ENCODE data around the gene RRP1B. TPM values are rescaled to one million over a fixed set of nuclear protein-coding genes. Genes with fewer than 3 reads are reported as not detected.

Gene RRP1B
- total RNA-seq, 2 experiments from 2014 or later, result 105 to 106 TPM

DNA sequence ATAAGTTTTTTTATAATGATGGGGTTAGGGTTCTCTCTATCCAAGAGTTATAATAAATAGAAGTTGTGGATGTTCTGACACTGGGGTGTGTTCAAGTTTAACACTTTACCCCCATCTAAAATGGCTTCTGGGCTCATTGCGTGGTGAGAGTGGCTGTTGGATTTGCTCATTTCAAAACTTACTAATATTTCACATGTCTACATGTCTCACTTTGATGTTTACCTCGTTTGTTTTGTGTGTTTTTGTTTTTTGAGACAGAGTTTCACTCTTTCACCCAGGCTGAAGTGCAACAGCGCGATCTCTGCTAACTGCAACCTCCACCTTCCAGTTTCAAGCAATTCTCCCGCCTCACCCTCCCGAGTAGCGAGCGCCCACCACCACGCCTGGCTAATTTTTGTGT is 3.7 kb downstream of the RRP1B start:
- CTCF ChIA-PET, result interaction anchor here (0.6 to 1.2 kb wide), 2 partner anchors 127 to 644 kb away, joined by 3 read pairs; no protein-coding TSS in a partner anchor
- POLR2A ChIA-PET, result no interaction called here

DNA sequence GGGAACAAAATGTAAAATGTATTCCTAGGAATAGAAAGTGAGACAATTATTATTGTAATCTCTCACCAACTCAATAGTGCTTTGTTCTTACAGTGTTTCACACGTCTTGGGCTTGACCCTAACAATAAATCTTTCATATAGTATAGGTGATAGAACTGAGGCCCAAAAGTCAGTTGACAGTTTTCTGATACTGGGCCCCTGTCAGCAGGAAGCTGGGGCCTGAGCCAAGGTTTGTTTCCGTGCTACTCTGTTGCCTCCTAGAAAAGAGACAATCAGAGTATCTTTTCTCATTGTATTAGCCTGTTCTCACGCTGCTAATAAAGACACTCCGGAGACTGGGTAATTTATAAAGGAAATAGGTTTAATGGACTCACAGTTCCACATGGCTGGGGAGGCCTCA is 5.0 kb downstream of the RRP1B start:
- ChIA-PET CTCF (interaction anchor here (0.6 kb wide), 1 partner anchor 19 kb away, joined by 3 read pairs; no protein-coding TSS in a partner anchor), POLR2A (no interaction called here)

DNA sequence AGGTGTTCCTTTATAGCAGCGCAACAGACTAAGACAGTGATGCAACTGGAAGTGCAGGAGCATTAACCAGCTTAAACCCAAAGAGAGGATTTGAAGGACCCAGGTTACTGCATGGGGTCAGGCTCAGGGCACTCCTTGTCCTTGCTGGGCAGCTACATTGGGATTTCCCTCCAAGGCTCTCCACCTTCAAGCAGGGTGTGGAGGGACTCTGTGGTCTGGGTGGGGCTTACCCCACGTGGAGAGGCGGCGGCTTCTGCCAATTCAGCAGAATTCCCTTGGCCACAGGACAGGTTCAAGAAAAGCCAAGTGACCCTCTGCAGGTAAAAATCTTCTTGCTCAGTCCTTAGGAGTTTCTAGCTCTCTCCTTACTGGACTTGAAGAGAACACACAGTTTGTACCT is 6.5 kb downstream of the RRP1B start:
- ChIA-PET CTCF (interaction anchor here (1.2 kb wide), 1 partner anchor 14 kb away, joined by 5 read pairs; no protein-coding TSS in a partner anchor), POLR2A (interaction anchor here (0.6 kb wide), 1 partner anchor 383 kb away, joined by 3 read pairs; no protein-coding TSS in a partner anchor)

DNA sequence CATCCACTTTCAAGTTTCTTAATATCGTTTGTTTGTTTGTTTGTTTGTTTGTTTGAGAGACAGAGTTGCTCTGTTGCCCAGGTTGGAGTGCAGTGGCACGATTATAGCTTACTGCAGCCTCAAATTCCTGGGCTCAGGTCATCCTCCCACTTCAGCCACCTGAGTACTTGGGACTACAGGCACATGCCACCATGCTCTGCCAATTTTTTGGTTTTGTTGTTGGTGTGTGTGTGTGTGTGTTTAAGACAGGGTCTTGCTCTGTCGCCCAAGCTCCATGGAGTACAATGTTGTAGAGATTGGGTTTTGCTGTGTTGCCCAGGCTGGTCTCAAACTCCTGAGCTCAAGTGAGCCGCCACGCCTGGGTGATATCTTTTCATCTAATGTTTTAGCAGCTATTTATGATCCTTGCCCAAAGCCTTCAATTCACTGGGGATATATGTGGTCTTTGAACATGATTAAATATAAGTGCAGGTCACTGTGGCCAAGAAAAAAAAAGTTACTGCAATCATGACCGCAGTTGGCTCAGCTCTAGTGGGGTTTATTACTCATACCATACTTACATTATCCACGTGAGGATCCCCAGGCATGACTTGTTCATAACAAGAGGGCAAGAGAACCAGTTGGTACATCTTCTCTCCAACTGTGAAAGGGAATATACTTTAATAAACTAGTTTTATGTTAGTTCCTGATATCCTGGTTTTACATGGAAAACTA is 8.0 kb downstream of the RRP1B start:
- CTCF ChIA-PET, result interaction anchor here (1.2 to 1.5 kb wide), 2 partner anchors 13 to 27 kb away, joined by 3 to 5 read pairs; no protein-coding TSS in a partner anchor

DNA sequence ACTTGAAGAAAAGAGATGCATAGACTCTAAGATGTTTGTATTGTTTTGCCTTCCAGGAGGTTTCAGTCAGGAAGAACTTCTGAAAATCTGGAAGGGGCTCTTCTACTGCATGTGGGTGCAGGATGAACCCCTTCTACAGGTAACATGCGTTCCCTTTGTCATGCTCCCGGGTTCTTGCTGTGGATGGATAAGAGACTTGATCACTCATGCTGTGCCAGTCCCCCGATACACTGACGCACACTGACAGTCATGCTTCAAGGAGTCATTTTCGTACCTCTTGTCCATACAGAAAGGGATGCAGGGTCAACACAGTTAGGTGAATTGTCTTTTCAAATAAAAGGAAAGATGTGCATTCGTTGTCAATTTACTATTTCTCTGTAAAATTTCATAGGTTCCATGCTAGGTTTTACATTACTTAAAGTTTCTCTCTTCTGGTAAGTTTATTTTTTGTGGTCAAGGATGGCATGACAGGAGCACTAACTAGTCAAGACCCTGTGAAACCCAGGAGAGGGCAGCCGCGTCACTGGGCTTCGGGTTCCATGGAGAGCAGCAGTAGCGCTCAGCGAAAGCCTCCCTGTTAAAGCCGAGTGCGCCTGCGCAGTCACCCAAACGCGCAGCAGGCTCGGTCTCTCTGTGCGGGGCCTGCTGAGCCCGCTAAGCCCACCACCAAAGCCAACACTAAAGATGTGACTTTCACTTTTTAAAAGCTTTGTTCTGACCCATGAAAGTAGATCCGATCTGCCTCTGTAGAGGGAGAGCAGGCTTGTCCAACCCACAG is 10.7 kb downstream of the RRP1B start:
- ChIA-PET POLR2A (no interaction called here), CTCF (interaction anchor here (1.4 kb wide), 1 partner anchor 11 kb away, joined by 4 read pairs; no protein-coding TSS in a partner anchor)

More for the DNA sequence above, 8.0 kb downstream of the RRP1B start:
- POLR2A ChIA-PET, result no interaction called here

DNA sequence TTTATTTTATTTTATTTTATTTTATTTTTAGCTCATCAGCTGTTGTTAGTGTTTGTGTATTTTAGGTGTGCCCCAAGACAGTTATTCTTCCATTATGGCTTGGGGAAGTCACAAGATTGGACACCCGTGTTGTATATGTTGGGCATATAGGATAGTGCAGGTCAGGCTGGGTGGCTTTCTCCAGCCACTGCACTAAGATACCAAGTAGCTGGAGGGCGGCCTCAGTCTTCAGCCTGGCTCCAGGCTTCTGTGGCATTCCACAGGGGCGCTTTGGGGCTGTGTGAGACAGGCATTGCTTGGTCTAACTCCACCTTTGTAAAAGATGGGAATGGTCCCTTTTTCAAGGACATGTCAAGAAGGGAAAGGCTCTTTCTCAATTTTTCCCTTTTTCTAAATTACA is 16.5 kb downstream of the RRP1B start:
- ChIA-PET CTCF (interaction anchor here (0.6 to 1.3 kb wide), 2 partner anchors 11 to 38 kb away, joined by 3 read pairs; no protein-coding TSS in a partner anchor), POLR2A (no interaction called here)

DNA sequence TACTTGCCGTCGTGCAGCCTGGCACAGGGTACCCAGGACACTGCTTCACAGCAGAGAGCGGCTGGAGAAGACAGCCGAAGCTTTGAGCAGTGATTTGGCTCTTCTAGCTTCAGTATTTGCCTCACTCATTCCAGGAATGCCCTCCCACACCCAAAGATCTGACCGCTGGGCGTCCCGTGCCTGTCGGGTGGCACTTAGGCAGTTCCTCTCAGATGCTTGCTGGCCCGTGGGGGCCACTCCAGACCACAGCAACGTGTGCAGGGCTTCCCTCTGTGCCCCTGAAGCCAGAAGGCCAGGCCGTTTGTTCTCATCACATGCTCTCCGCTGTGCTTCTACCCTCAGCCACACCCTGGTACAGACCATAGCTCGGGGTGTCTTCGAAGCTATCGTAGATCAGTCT is 17.0 kb downstream of the RRP1B start:
- POLR2A ChIA-PET, result no interaction called here
- CTCF ChIA-PET, result interaction anchor here (0.6 to 1.3 kb wide), 2 partner anchors 11 to 38 kb away, joined by 3 read pairs; no protein-coding TSS in a partner anchor

DNA sequence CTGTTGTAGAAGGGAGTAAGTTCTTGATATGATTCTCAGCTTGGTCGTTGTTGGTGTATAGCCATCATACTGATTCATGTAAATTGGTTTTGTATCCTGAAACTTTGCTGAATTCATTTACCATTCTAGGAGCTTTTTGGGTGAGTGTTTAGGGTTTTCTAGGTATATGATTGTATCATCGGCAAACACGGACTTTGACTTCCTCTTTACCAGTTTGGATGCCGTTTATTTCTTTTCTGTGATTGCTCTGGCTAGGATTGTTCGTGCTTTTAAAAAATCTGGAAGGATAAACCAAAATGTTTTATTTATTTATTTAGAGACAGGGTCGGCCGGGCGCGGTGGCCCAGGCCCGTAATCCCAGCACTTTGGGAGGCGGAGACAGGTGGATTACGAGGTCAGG is 20.6 kb downstream of the RRP1B start:
- ChIA-PET CTCF (interaction anchor here (1.6 kb wide), 1 partner anchor 13 kb away, joined by 5 read pairs; no protein-coding TSS in a partner anchor), POLR2A (no interaction called here)

DNA sequence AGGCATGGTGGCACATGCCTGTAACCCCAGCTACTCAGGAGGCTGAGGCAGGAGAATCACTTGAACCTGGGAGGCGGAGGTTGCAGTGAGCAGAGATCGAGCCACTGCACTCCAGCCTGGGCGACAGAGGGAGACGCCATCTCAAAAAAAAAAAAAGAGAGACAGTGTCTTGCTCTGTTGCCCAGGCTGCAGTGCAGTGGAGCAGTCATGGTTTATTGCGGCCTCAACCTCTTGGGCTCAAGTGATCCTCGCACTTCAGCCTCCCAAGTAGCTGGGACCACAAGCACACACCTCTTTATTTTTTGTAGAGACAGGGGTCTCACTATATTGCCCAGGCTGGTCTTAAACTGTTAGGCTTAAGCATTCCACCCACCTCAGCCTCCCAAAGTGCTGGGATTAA is 21.1 kb downstream of the RRP1B start:
- POLR2A ChIA-PET, result interaction anchor here (0.7 kb wide), 1 partner anchor 1170 kb away, joined by 6 read pairs; no protein-coding TSS in a partner anchor

DNA sequence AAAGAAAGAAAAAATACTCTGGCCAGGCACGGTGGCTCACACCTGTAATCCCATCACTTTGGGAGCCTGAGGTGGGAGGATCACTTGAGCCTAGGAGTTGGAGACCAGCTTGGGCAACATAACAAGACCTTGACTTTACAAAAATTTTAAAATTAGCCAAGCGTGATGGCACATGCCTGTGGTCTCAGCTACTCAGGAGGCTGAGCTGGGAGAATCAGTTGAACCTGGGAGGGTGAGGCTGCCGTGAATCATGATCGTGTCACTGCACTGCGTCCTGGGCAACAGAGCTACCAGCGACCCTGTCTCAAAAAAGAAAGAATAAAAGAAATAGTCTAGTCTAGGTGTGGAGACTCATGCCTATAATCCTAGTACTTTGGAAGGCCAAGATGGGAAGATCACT is 22.3 kb downstream of the RRP1B start:
- ChIA-PET POLR2A (no interaction called here), CTCF (no interaction called here)

More for the DNA sequence above, 21.1 kb downstream of the RRP1B start:
- CTCF ChIA-PET, result interaction anchor here (1.0 to 1.6 kb wide), 2 partner anchors 9 to 14 kb away, joined by 4 to 5 read pairs; no protein-coding TSS in a partner anchor

DNA sequence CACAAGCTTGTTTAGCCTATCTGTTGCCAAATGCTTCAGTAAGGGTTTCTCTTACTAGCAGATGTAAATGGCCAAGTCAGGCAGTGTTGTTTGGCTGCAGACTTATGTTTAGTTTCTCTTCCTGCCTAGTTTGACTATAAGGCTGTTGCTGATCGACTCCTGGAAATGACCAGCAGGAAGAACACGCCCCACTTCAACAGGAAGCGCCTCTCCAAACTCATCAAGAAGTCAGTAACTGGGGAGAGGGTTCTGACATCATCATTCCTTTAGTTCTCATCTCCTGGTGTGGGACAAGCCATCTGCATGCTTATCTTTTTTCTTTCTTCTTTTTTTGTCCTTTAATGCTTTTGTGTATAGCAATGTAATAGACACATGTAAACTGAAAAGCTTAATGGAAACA is 25.1 kb downstream of the RRP1B start:
- ChIA-PET CTCF (interaction anchor here (0.7 to 1.7 kb wide), 2 partner anchors 45 to 74 kb away, joined by 3 to 4 read pairs; no protein-coding TSS in a partner anchor), POLR2A (interaction anchor here (0.6 kb wide), 1 partner anchor 44 kb away, joined by 3 read pairs; no protein-coding TSS in a partner anchor)

DNA sequence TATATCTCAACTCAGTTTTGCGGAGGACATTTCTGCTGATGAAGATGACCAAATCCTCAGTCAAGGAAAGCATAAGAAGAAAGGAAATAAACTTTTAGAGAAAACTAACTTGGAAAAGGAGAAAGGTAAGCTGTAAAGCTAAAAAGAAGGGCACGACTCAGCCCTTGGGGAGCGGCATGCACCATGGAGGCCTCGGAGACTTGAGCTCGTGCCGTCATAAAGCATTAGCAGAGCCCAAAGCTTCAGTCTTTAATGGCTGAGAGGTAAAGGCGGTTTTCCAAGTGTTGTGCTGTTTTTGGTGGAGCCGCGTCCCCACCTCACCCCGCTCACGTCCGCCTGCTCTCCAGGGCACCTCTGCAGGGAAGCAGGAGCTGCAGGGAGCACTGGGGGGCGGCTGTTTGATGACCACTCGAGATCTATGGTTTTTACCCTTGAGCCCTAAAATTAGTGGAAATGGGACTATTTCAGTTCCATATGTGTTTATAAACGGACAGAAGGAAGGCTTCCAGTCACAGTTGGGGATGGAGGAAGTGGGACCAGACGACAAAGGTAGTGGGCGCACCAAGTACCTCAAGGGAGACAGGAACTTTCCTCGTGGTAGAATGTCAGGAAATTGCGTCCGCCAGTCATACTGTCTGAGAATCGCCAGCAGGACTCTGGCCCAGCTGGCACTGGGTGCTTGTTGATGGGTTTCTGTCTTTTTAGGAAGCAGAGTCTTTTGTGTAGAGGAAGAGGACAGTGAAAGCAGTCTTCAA is 27.6 kb downstream of the RRP1B start:
- ChIA-PET CTCF (interaction anchor here (1.0 kb wide), 1 partner anchor 11 kb away, joined by 3 read pairs; no protein-coding TSS in a partner anchor), POLR2A (interaction anchor here (0.6 kb wide), 1 partner anchor 100 kb away, joined by 7 read pairs; no protein-coding TSS in a partner anchor)

DNA sequence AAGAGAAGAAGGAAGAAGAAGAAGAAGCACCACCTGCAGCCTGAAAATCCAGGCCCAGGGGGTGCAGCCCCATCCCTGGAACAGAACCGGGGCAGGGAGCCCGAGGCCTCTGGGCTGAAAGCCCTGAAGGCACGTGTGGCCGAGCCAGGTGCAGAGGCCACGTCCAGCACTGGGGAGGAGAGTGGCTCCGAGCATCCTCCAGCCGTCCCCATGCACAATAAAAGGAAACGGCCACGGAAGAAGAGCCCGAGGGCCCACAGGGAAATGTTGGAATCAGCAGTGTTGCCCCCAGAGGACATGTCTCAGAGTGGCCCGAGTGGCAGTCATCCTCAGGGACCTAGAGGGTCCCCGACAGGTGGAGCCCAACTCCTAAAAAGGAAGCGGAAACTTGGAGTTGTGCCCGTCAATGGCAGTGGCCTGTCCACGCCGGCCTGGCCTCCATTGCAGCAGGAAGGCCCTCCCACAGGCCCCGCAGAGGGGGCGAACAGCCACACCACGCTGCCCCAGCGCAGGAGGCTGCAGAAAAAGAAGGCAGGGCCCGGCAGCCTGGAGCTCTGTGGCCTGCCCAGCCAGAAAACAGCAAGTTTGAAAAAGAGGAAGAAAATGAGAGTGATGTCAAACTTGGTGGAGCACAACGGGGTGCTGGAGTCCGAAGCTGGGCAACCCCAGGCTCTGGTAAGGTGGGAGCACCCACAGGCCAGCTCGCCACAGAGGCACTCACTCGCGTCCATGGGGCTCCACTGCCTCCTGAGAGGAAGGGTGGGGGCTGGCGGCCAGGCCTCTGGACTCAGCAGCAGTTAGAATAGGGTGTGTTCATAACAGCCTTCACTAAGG is 28.4 kb downstream of the RRP1B start:
- ChIA-PET POLR2A (no interaction called here), CTCF (interaction anchor here (1.0 kb wide), 1 partner anchor 12 kb away, joined by 3 read pairs; no protein-coding TSS in a partner anchor)

DNA sequence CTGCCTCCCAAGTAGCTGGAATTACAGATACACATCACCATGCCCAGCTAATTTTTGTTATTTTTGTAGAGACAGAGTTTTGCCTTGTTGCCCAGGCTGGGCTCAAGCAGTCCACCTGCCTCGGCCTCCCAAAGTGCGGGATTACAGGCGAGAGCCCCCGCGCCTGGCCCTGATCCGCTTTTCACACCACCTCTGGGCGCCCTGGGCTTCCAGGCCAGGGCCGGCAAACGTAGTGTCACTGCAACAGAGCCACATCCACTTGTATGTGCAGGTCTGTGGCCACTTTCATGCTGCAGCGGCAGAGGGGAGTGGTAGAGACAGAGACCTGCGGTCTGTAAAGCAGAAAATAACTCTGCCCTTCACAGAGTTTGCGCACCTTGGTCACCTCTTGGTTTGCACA is 29.5 kb downstream of the RRP1B start:
- ChIA-PET CTCF (no interaction called here), POLR2A (no interaction called here)

DNA sequence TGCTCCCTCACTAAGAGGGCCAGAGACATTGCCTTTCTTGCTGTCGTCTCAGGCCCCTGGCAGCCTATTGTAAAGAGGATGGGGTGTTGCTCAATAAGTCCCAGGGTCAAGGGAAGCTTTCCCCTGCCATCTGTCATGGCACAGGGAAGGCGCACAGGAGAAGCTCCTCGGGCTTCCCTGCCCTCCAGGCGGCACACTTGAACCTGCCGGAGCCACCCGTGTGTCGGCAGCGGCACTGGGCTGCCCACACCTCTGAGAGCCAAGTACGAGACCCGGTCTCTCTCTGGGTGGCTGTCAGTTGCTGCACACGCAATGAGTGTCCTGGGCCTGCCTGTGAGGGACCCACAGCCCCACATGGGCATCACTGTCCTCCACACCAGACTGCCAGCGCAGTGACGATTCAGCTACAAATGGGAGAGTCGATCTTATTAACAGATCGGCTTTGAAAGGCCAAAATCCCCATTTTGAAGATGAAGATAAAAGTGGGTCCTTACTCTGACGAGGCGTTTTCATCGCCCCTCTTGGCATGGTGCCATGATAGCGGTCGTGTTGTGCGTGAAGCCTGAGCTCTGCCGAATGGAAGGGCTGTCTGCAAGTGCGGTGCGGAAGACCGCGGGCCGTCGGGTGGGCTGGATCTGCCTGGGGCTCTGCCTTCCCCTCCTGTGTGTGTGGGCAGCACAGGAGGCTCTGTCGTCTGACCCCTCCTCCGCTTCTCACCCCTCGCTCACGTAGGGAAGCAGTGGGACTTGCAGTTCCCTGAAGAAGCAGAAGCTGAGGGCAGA is 30.4 kb downstream of the RRP1B start:
- POLR2A ChIA-PET, result no interaction called here
- CTCF ChIA-PET, result no interaction called here

DNA sequence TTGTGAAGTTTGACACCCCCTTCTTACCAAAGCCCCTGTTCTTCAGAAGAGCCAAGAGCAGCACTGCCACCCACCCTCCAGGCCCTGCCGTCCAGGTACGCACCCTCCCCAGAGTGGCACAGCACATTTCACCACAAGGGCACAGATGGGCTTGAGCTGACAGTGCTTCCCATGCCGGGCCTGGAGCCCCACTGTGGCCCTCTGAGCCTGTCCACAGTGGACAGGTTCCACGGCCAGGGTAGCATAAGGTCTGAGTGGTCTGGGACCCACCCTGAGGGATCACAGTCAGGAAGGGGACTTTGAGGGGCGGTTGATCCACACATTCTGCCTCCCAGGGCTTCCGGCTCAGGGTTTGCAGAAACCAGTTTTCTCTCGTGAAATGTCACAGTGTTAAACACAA is 31.0 kb downstream of the RRP1B start:
- POLR2A ChIA-PET, result no interaction called here

DNA sequence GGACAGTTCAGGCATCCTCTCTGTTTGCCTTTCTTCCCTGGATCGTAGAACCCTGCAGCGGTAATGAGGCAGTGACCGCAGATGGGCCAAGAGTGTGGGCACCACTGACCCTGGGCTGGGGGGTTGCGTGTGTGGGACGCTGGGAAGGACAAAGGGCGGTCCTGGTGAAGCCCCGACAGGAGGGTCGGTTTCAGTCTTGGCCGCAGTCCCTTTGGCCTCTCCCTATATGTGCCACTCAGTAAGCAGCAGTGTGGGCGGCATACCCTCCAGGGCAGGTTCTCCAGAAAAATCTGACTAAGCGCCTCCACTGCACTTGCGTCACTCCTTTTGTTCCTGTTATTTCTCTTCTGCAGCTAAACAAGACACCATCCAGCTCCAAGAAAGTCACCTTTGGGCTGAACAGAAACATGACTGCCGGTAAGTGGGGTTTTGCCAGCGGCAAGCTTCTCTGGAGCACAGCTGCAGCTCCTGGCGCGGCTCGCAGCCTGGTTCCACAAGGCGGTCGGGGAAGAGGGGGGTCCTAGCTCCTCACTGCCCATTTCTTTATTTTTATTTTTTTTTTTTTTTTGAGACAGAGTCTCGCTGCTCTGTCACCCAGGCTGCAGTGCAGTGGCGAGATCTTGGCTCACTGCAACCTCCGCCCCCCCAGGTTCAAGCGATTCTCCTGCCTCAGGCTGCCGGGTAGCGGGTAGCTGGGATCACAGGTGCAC is 31.9 kb downstream of the RRP1B start:
- ChIA-PET CTCF (interaction anchor here (0.7 kb wide), 1 partner anchor 15 kb away, joined by 3 read pairs; no protein-coding TSS in a partner anchor), POLR2A (interaction anchor here (0.6 kb wide), 1 partner anchor 766 kb away, joined by 3 read pairs; no protein-coding TSS in a partner anchor)

More for the DNA sequence above, 31.0 kb downstream of the RRP1B start:
- CTCF ChIA-PET, result no interaction called here
